Activated CD8-positive, alpha-beta memory T cell treated with anti-CD3 and anti-CD28 coated beads, Interleukin-2, amount 10 ng/mL, durations not matched to agents 7 days and 5 days (primary cell): ENCODE results near the gene CUEDC1. TPM values are rescaled to one million over a fixed set of nuclear protein-coding genes. Genes with fewer than 3 reads are reported as not detected.

Experiments
- ATAC-seq: fragments of 150-1000 bp; cut with Tn5 transposase; one replicate; pipeline ENCODE4 v1.10.0; 2021; ENCODE audit warnings: moderate library complexity
- CTCF ChIA-PET: fragments of 350-600 bp; sonication (Branson Sonifier 250); formaldehyde crosslinking; loops from one replicate; lab custom pipeline; 2021; ENCODE audit warnings: antibody characterized with exemption; lab: Charles Lee
- DNase-seq: peaks from one replicate; pipeline ENCODE4 v3.0.0-alpha.2; 2020
- H3K27ac Mint-ChIP-seq: one replicate; pipeline ENCODE4 v1.8.0; 2021; ENCODE audit warnings: mild to moderate bottlenecking, mixed read lengths
- H3K27me3 Mint-ChIP-seq: one replicate; pipeline ENCODE4 v1.8.0; 2021; ENCODE audit warnings: mixed read lengths
- H3K36me3 Mint-ChIP-seq: one replicate; pipeline ENCODE4 v1.8.0; 2021; ENCODE audit warnings: mild to moderate bottlenecking, mixed read lengths
- H3K4me1 Mint-ChIP-seq: one replicate; pipeline ENCODE4 v1.8.0; 2021; ENCODE audit warnings: mixed read lengths
- H3K4me3 Mint-ChIP-seq: one replicate; pipeline ENCODE4 v1.8.0; 2021; ENCODE audit warnings: mild to moderate bottlenecking, moderate library complexity, mixed read lengths
- H3K9me3 Mint-ChIP-seq: one replicate; pipeline ENCODE4 v1.8.0; 2022; ENCODE audit warnings: low read depth, mixed read lengths
- total RNA-seq, 2 experiments: library from RNA; stranded (reverse); gene quantifications; one replicate each; pipeline ENCODE4 v1.2.3, GENCODE V29; 2021

Gene CUEDC1
- total RNA-seq, 2 experiments from 2014 or later: not detected

DNA sequence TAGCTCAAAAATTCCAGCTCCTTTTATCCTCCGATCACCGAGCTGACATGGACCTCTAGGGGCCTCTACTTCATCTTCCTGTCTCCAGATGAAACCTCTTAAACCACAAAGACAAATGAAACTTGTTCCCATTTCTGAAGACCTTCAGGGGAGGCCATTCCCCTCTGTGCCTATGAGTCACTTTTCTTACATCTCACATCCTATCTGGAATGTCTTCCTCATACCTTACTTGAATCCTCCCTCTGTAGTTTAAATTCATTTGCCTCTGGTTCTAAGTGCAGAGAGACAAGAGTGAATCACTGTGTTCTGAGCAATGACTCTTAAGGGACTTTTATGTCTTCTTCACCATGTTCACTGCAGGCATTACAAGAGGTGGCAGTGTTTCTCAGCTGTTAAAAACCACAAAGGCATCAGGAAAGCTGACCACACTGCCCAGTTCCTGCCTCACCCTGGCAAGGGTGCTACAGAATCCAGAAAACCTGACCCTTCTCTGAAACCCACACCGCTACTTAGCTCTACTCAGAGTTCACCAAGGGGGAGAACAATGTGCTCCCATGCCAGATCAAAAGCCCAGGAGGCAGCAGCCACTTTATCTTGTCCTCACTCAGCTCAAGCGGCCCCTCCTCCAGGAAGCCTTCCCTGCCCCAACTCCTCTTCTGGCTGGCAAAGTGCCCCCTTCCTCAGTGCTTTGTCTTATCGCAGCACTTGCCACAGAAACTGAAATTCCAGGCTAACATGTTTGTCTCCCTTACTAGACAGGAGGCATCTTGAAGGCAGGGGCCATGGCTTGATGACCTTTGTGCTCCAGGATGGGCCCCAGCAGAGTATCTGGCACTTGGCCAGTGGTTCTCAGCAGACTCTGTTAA is 6.4 kb downstream of the CUEDC1 start:
- Mint-ChIP-seq H3K27ac (peak overlapping the region; percentile 13), H3K4me1 (peaks cover 45% of the 10 kb centered on the region), H3K27me3 (peaks cover 58% of the 10 kb centered on the region), H3K4me3 (no peak overlapping the region), H3K9me3 (no peaks in the 10 kb centered on the region), H3K36me3 (no peaks in the 10 kb centered on the region)
- ATAC-seq (no peak), DNase-seq (no peak)
- CTCF ChIA-PET: interaction anchor here (0.5 to 2.5 kb wide), 6 partner anchors 7 to 357 kb away, joined by 3 to 11 read pairs (median 4); partner anchors contain the start of gene CUEDC1

GRCh38 chr17:57948169-57948554 is 7.0 kb downstream of the CUEDC1 start:
- Mint-ChIP-seq H3K9me3 (no peaks in the 10 kb centered on the region), H3K27me3 (peaks cover 58% of the 10 kb centered on the region), H3K4me3 (no peak overlapping the region), H3K27ac (no peak overlapping the region), H3K36me3 (no peaks in the 10 kb centered on the region), H3K4me1 (peaks cover 45% of the 10 kb centered on the region)
- CTCF ChIA-PET: interaction anchor here (0.5 to 2.5 kb wide), 8 partner anchors 8 to 357 kb away, joined by 3 to 11 read pairs (median 5); partner anchors contain the start of gene CUEDC1
- ATAC-seq (no peak), DNase-seq (no peak)

DNA sequence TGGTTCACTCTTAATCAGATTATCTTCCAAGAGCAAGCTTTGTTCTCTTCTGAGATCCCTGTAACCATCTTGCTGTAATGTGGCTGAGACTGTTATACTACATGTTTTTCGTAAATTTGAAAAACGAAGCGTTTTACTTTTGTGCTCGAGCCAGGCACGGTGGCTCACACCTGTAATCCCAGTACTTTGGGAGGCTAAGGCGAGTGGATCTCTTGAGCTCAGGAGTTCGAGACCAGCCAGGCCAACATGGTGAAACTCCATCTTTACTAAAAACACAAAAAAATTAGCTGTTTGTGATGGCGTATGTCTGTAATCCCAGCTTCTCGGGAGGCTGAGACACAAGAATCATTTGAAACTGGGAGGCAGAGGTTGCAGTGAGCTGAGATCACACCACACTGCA is 7.8 kb downstream of the CUEDC1 start:
- H3K36me3 Mint-ChIP-seq: no peaks in the 10 kb centered on the region
- DNase-seq (no peak), ATAC-seq (no peak)
- peak overlapping the region; percentile 62 for H3K4me3 Mint-ChIP-seq
- no peaks in the 10 kb centered on the region for H3K9me3 Mint-ChIP-seq
- peaks cover 41% of the 10 kb centered on the region for H3K4me1 Mint-ChIP-seq
- H3K27me3 Mint-ChIP-seq: peaks cover 52% of the 10 kb centered on the region
- no peak overlapping the region for H3K27ac Mint-ChIP-seq
- CTCF ChIA-PET: interaction anchor here (0.8 to 2.5 kb wide), 11 partner anchors 9 to 166 kb away, joined by 3 to 11 read pairs (median 4); partner anchors contain the start of gene CUEDC1

GRCh38 chr17:57946798-57947358 is 8.3 kb downstream of the CUEDC1 start:
- Mint-ChIP-seq H3K9me3 (no peaks in the 10 kb centered on the region), H3K27me3 (peaks cover 52% of the 10 kb centered on the region), H3K36me3 (no peaks in the 10 kb centered on the region), H3K4me1 (peaks cover 40% of the 10 kb centered on the region), H3K27ac (no peak overlapping the region), H3K4me3 (peak overlapping the region; percentile 62)
- CTCF ChIA-PET: interaction anchor here (0.6 to 2.5 kb wide), 12 partner anchors 9 to 166 kb away, joined by 3 to 11 read pairs (median 4); partner anchors contain the start of gene CUEDC1
- ATAC-seq (peak; percentile 88), DNase-seq (peak; percentile 75)

- H3K27me3 Mint-ChIP-seq: peaks cover 56% of the 10 kb centered on the region
- peak overlapping the region; percentile 62 for H3K4me3 Mint-ChIP-seq
- H3K36me3 Mint-ChIP-seq: no peaks in the 10 kb centered on the region
- H3K27ac Mint-ChIP-seq: no peak overlapping the region
- DNase-seq (no peak), ATAC-seq (peak; percentile 28)
- CTCF ChIA-PET: interaction anchor here (0.6 to 2.5 kb wide), 11 partner anchors 10 to 1544 kb away, joined by 3 to 11 read pairs (median 5); partner anchors contain the start of gene CUEDC1
- no peaks in the 10 kb centered on the region for H3K9me3 Mint-ChIP-seq
- H3K4me1 Mint-ChIP-seq: peaks cover 42% of the 10 kb centered on the region
These were observed 9.0 kb downstream of the CUEDC1 start for GRCh38 chr17:57945996-57946797.

- Mint-ChIP-seq H3K4me3 (no peak overlapping the region), H3K36me3 (no peaks in the 10 kb centered on the region), H3K4me1 (peaks cover 37% of the 10 kb centered on the region), H3K27me3 (peaks cover 67% of the 10 kb centered on the region), H3K9me3 (no peaks in the 10 kb centered on the region), H3K27ac (no peak overlapping the region)
- DNase-seq (no peak), ATAC-seq (no peak)
- CTCF ChIA-PET: interaction anchor here (1.7 kb wide), 1 partner anchor 24 kb away, joined by 3 read pairs; no protein-coding TSS in a partner anchor
These were observed 10.3 kb downstream of the CUEDC1 start for GRCh38 chr17:57944908-57945307.

- CTCF ChIA-PET: interaction anchor here (0.6 to 1.8 kb wide), 3 partner anchors 9 to 474 kb away, joined by 4 to 7 read pairs (median 5); no protein-coding TSS in a partner anchor
- Mint-ChIP-seq H3K27me3 (peaks cover 67% of the 10 kb centered on the region), H3K36me3 (no peaks in the 10 kb centered on the region), H3K4me3 (no peak overlapping the region), H3K4me1 (peaks cover 29% of the 10 kb centered on the region), H3K9me3 (no peaks in the 10 kb centered on the region), H3K27ac (no peak overlapping the region)
- DNase-seq: no peak
- ATAC-seq: no peak
These were observed 11.6 kb downstream of the CUEDC1 start for GRCh38 chr17:57943645-57944044.

DNA sequence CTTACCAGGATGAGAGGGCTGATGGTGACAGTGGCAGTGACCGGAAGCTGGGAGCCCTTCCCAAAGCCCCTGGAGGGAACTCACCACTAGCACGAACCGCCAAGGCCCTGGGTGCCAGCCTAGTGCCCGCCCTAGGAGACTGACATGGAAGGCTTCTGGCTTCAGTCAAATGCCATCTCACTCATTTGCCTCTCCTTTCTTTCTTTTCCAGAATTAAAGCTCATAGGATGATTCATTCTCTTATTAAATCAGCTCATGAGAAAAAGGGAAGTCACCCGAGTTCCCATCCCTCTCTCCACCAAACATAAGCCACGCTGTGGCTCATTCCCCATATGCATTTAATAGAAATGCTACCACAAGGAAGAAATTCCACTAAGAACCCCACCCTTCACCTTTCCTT is 12.1 kb downstream of the CUEDC1 start:
- DNase-seq: no peak
- Mint-ChIP-seq H3K9me3 (no peaks in the 10 kb centered on the region), H3K27ac (no peak overlapping the region), H3K4me3 (no peak overlapping the region), H3K4me1 (peaks cover 24% of the 10 kb centered on the region), H3K36me3 (no peaks in the 10 kb centered on the region), H3K27me3 (peaks cover 62% of the 10 kb centered on the region)
- CTCF ChIA-PET: interaction anchor here (0.6 to 1.8 kb wide), 3 partner anchors 10 to 475 kb away, joined by 4 to 7 read pairs (median 5); no protein-coding TSS in a partner anchor
- no peak for ATAC-seq

- peaks cover 54% of the 10 kb centered on the region for H3K27me3 Mint-ChIP-seq
- CTCF ChIA-PET: interaction anchor here (1.4 kb wide), 1 partner anchor 15 kb away, joined by 3 read pairs; no protein-coding TSS in a partner anchor
These were observed 13.5 kb downstream of the CUEDC1 start for GRCh38 chr17:57941384-57942370.

DNA sequence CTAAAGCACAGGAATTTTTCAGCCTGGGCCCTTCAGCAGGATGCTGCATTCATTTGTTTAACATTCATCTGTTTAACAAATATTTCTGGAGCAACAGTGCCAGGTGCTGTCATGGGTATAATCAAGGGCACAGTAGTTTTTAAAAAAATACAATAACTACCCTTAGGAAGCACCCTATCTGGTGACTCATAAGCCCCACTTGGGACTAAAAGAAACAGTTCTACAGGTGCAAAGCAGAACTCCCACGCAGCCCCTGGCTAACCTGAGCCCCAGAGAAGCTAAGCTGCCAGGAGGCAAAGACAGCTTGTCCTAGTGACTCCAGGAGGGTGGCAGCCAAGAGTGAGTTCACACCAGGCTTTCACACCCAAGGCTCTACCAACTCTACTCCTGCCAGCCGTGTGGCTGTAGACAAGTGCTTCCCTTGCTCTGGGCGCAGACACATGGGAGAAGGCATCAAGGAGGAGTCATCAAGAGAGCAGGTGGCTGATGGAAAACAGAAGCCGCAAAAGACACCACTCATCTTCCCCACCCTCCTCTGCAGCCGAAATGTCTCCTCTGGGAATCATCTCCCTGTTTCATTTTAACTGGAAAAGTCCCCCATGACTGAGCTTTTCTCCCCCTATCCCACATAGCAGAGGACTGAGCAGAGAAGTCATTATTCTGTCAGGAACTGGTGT is 14.4 kb downstream of the CUEDC1 start:
- ATAC-seq (no peak), DNase-seq (no peak)
- CTCF ChIA-PET: interaction anchor here (1.4 kb wide), 1 partner anchor 16 kb away, joined by 3 read pairs; no protein-coding TSS in a partner anchor
- Mint-ChIP-seq H3K27me3 (peaks cover 45% of the 10 kb centered on the region), H3K27ac (no peak overlapping the region), H3K4me3 (no peak overlapping the region), H3K36me3 (no peaks in the 10 kb centered on the region), H3K9me3 (no peaks in the 10 kb centered on the region), H3K4me1 (peaks cover 11% of the 10 kb centered on the region)

More at GRCh38 chr17:57941384-57942370, 13.5 kb downstream of the CUEDC1 start:
- H3K9me3 Mint-ChIP-seq: no peaks in the 10 kb centered on the region
- no peak overlapping the region for H3K4me3 Mint-ChIP-seq
- no peak overlapping the region for H3K27ac Mint-ChIP-seq
- DNase-seq (no peak), ATAC-seq (no peak)
- H3K4me1 Mint-ChIP-seq: peaks cover 14% of the 10 kb centered on the region
- no peaks in the 10 kb centered on the region for H3K36me3 Mint-ChIP-seq

GRCh38 chr17:57940231-57940630 is 15.0 kb downstream of the CUEDC1 start:
- DNase-seq: no peak
- Mint-ChIP-seq H3K27me3 (peaks cover 41% of the 10 kb centered on the region), H3K27ac (no peak overlapping the region), H3K36me3 (no peaks in the 10 kb centered on the region), H3K4me1 (peaks cover 11% of the 10 kb centered on the region), H3K4me3 (no peak overlapping the region), H3K9me3 (no peaks in the 10 kb centered on the region)
- CTCF ChIA-PET: interaction anchor here (0.7 to 1.5 kb wide), 5 partner anchors 17 to 526 kb away, joined by 3 to 6 read pairs (median 3); no protein-coding TSS in a partner anchor
- ATAC-seq: no peak
